ENCODE measurements around the gene FZR1. TPM values are rescaled to one million over a fixed set of nuclear protein-coding genes. Genes with fewer than 3 reads are reported as not detected.

The FZR1 gene
- total RNA-seq, 1 experiment from 2014 or later: 59.1 TPM

DNA sequence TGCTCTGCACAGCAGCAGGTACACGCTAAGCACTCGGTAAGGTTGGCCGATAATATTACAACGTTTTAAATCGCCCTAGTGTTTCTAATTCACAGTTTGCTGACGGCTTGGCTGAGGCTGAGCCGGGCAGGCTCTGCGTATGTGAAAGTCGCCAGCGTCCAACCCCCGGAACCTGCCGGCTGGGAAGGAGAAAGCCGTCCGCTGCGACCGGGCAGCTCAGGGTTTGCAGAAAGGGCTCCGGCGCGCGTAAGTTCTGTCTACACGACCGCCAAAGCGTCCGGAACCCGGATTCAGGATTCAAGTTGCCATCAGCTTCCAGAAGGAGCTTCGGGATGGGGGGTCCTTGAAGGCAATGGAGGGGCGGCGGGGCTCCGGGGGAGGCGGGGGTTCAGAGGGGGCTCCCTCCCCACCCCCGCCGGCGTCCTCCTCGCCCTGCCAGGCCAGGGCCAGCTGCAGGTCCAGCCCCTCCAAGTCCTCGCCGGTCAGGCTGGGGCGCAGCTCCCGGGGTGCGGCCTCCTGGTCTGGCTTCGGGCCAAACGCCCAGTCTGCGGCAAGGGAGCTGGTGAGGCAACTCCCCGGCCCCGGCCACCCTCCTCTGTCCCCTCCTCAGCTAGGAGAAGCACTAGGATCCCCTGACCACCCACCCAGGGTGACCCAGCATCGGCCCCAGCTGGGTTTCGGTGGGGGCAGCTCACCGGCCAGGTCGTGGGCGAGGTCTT lies 23.4 kb upstream of the FZR1 start:
- no peak overlapping the region for H3K27ac Mint-ChIP-seq (ENCODE audit: unreplicated experiment)
- H3K27me3 ChIP-seq (replicated peaks; ENCODE audit: control insufficient read depth, insufficient read depth, low read length): no peaks in the 10 kb centered on the region
- no peaks in the 10 kb centered on the region for H3K9me3 ChIP-seq
- H3K4me3 Mint-ChIP-seq (ENCODE audit: unreplicated experiment): no peak overlapping the region
- no peak overlapping the region for H3K4me3 ChIP-seq (ENCODE audit: low read depth, low read length)
- CTCF ChIA-PET: no interaction called here
- no peak for DNase-seq
- H3K36me3 Mint-ChIP-seq (ENCODE audit: insufficient read depth, unreplicated experiment): peaks cover 21% of the 10 kb centered on the region
- intact Hi-C loops (cut with micrococcal nuclease; ENCODE audit: unreplicated experiment): no loop called here
- peaks cover 5% of the 10 kb centered on the region for H3K4me1 Mint-ChIP-seq (ENCODE audit: low read depth, unreplicated experiment)
- no TSS peak for BruUV-seq (replicated peaks)
- POLR2A ChIA-PET: no interaction called here
- peaks cover 21% of the 10 kb centered on the region for H3K4me1 ChIP-seq
- H3K9me3 Mint-ChIP-seq (ENCODE audit: unreplicated experiment): no peaks in the 10 kb centered on the region
- H3K36me3 ChIP-seq (ENCODE audit: control insufficient read depth, insufficient read depth, low read length): no peaks in the 10 kb centered on the region
- TF ChIP-seq, protein P1, sequence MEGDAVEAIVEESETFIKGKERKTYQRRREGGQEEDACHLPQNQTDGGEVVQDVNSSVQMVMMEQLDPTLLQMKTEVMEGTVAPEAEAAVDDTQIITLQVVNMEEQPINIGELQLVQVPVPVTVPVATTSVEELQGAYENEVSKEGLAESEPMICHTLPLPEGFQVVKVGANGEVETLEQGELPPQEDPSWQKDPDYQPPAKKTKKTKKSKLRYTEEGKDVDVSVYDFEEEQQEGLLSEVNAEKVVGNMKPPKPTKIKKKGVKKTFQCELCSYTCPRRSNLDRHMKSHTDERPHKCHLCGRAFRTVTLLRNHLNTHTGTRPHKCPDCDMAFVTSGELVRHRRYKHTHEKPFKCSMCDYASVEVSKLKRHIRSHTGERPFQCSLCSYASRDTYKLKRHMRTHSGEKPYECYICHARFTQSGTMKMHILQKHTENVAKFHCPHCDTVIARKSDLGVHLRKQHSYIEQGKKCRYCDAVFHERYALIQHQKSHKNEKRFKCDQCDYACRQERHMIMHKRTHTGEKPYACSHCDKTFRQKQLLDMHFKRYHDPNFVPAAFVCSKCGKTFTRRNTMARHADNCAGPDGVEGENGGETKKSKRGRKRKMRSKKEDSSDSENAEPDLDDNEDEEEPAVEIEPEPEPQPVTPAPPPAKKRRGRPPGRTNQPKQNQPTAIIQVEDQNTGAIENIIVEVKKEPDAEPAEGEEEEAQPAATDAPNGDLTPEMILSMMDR (IDR thresholded peaks at IDR 0.05; ENCODE audit: insufficient read depth in 1 of 2, low read depth in 1 of 2, low read length in 1 of 2, severe bottlenecking in 1 of 2, unreplicated experiment in 1 of 2): no peak
- no peaks in the 10 kb centered on the region for H3K27me3 Mint-ChIP-seq (ENCODE audit: insufficient read depth, unreplicated experiment)

DNA sequence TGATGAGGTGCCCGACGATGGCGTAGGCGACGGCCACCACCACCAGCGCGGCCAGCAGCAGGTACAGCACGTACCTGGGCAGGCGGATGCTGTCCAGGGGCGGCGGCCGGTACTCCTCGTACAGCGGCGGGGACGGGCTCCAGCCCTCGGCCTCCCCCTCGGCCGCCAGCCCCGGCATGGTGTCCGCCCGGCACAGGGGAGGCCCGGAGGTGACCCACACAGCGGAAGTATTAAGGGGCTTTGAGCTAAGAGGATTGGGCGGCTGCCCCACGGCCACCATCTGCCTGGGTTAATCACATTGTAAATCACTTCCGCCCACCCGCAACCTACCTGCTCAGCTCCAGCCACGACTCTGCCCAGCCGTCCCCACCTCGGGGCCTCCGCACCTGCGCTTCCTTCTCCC lies 22.9 kb upstream of the FZR1 start, which contains the start of gene SMIM44:
TSS of gene SMIM44 (minus strand) at position 216 of the 403 bp plus-strand sequence. CDS start at position 178, 38 bp downstream.
- H3K4me3 ChIP-seq (ENCODE audit: low read depth, low read length): no peak within 1 kb of the TSS
- BruUV-seq (replicated peaks): no TSS peak
- Mint-ChIP-seq H3K27me3 (ENCODE audit: insufficient read depth, unreplicated experiment) (no peaks in the 10 kb centered on the region), H3K4me1 (ENCODE audit: low read depth, unreplicated experiment) (peaks cover 5% of the 10 kb centered on the region), H3K9me3 (ENCODE audit: unreplicated experiment) (no peaks in the 10 kb centered on the region), H3K36me3 (ENCODE audit: insufficient read depth, unreplicated experiment) (peaks cover 16% of the 10 kb centered on the region), H3K4me3 (ENCODE audit: unreplicated experiment) (no peak within 1 kb of the TSS), H3K27ac (ENCODE audit: unreplicated experiment) (no peak within 1 kb of the TSS)
- H3K4me1 ChIP-seq: peaks cover 21% of the 10 kb centered on the region
- CTCF ChIA-PET: no interaction called here
- DNase-seq: no peak
- POLR2A ChIA-PET: no interaction called here
- no peaks in the 10 kb centered on the region for H3K9me3 ChIP-seq
- no peaks in the 10 kb centered on the region for H3K27me3 ChIP-seq (replicated peaks; ENCODE audit: control insufficient read depth, insufficient read depth, low read length)
- H3K36me3 ChIP-seq (ENCODE audit: control insufficient read depth, insufficient read depth, low read length): no peaks in the 10 kb centered on the region
- TF ChIP-seq, protein P1 (IDR thresholded peaks at IDR 0.05; ENCODE audit: insufficient read depth in 1 of 2, low read depth in 1 of 2, low read length in 1 of 2, severe bottlenecking in 1 of 2, unreplicated experiment in 1 of 2): no peak
- intact Hi-C loops (cut with micrococcal nuclease; ENCODE audit: unreplicated experiment): no loop called here

DNA sequence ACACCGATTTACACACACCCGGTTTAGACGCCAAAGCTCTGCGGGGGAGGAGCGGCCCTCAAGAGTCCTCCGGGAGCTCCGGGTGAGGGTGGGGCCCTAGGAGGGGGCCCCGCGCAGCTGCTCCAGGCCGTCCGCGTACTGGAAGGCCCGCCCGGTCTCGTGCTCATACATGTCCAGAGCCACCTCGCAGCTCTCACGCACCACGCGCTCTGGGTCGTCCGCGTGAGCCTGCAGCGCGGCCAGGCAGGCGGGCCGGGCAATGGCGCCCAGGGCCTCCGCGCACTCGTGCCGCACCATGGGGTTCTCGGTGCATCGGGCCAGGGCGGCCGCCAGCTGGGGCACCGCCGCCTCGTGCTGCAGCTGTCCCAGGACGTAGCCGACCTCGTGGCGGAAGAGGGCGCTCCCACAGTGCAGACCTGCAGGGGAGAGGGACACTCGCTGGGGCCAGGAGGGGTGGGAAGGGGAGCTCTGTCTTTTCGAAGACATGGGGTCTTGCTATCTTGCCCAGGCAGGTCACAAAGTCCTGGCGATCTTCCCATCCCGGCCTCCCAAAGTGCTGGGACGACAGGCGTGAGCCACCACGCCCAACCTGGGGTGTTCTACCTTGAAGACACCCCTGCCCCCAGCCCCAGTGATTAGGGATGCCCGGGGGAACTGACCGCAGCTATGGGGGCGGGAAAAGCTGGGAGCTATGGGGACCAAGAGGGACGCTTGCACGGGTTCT lies 14.6 kb upstream of the FZR1 start:
- H3K4me3 ChIP-seq (ENCODE audit: low read depth, low read length): no peak overlapping the region
- Mint-ChIP-seq H3K27me3 (ENCODE audit: insufficient read depth, unreplicated experiment) (no peaks in the 10 kb centered on the region), H3K9me3 (ENCODE audit: unreplicated experiment) (no peaks in the 10 kb centered on the region), H3K27ac (ENCODE audit: unreplicated experiment) (no peak overlapping the region), H3K4me1 (ENCODE audit: low read depth, unreplicated experiment) (no peaks in the 10 kb centered on the region), H3K4me3 (ENCODE audit: unreplicated experiment) (no peak overlapping the region), H3K36me3 (ENCODE audit: insufficient read depth, unreplicated experiment) (peaks cover 22% of the 10 kb centered on the region)
- DNase-seq: no peak
- TF ChIP-seq, protein P1 (IDR thresholded peaks at IDR 0.05; ENCODE audit: insufficient read depth in 1 of 2, low read depth in 1 of 2, low read length in 1 of 2, severe bottlenecking in 1 of 2, unreplicated experiment in 1 of 2): no peak
- CTCF ChIA-PET: interaction anchor here (0.5 kb wide), 1 partner anchor 12 kb away, joined by 12 read pairs; no protein-coding TSS in a partner anchor
- no TSS peak for BruUV-seq (replicated peaks)
- no peaks in the 10 kb centered on the region for H3K36me3 ChIP-seq (ENCODE audit: control insufficient read depth, insufficient read depth, low read length)
- no peaks in the 10 kb centered on the region for H3K9me3 ChIP-seq
- no peaks in the 10 kb centered on the region for H3K27me3 ChIP-seq (replicated peaks; ENCODE audit: control insufficient read depth, insufficient read depth, low read length)
- POLR2A ChIA-PET: interaction anchor here (0.5 kb wide), 1 partner anchor 154 kb away, joined by 5 read pairs; no protein-coding TSS in a partner anchor
- intact Hi-C loops (cut with micrococcal nuclease; ENCODE audit: unreplicated experiment): no loop called here
- H3K4me1 ChIP-seq: no peaks in the 10 kb centered on the region

Data from Caco-2 (cell line).